Sigmoid colon (tissue), 7 donors: Measurements from ENCODE around the gene HPRT1. TPM values are rescaled to one million over a fixed set of nuclear protein-coding genes. Genes with fewer than 3 reads are reported as not detected.

Experiments used
- DNase-seq: peaks from one replicate; pipeline ENCODE4 v3.0.0-alpha.2; 2019
- H3K27ac ChIP-seq, 4 donors: fragments of 200-600 bp; sonication (generic); one replicate each; pipeline ENCODE4 v1.5.1; 2016 to 2019; ENCODE audit warnings: mild to moderate bottlenecking in 1 of 4
- H3K27me3 ChIP-seq, 3 donors: fragments of 200-600 bp; sonication (generic); one replicate each; pipeline ENCODE4 v1.5.1; 2019; ENCODE audit warnings: mild to moderate bottlenecking in 1 of 3
- H3K36me3 ChIP-seq, 4 donors: fragments of 200-600 bp; sonication (generic); one replicate each; pipeline ENCODE4 v1.5.1; 2016 to 2019
- H3K4me1 ChIP-seq, 4 donors: fragments of 200-600 bp; sonication (generic); one replicate each; pipeline ENCODE4 v1.5.1; 2017 to 2019
- H3K4me3 ChIP-seq, 4 donors: fragments of 200-600 bp; sonication (generic); one replicate each; pipeline ENCODE4 v1.5.1; 2017 to 2019; ENCODE audit warnings: mild to moderate bottlenecking in 2 of 4, moderate library complexity in 1 of 4
- H3K9me3 ChIP-seq, 4 donors: fragments of 200-600 bp in 3 of 4; sonication (generic) in 3 of 4; one replicate each; pipeline versions ENCODE4 v1.5.1 to v1.6.1; 2013 to 2019
- CTCF ChIP-seq, 4 experiments: fragments of 450-650 bp in 3 of 4; fragments of 200-600 bp in 1 of 4; IDR thresholded peaks; one replicate each; pipeline ENCODE4 v1.5.1; 2016 to 2019; ENCODE audit warnings: antibody characterized with exemption in 4 of 4, mild to moderate bottlenecking in 3 of 4, moderate library complexity in 2 of 4
- EP300 ChIP-seq, 4 donors: sonication (generic); formaldehyde crosslinking; IDR thresholded peaks; one replicate each; pipeline ENCODE4 v1.6.1; 2017; ENCODE audit warnings: antibody characterized with exemption in 4 of 4
- POLR2A ChIP-seq, 2 donors: fragments of 450-650 bp; IDR thresholded peaks; one replicate each; pipeline ENCODE4 v1.6.1; 2016; ENCODE audit warnings: antibody characterized with exemption in 2 of 2, mild to moderate bottlenecking in 2 of 2, moderate library complexity in 2 of 2
- POLR2AphosphoS5 ChIP-seq, 4 donors: sonication (generic); formaldehyde crosslinking; IDR thresholded peaks; one replicate each; pipeline ENCODE4 v1.6.1; 2017; ENCODE audit warnings: antibody characterized with exemption in 4 of 4
- WGBS, 2 donors: extraction: QIAGEN DNeasy Blood & Tissue Kit; methylation state at CpG; one replicate each; pipeline ENCODE4 v1.1.7; 2013; 5-methylcytosine and 5-hydroxymethylcytosine counted together
- intact Hi-C: fragments of 100-400 bp; cut with DNase I; formaldehyde crosslinking; loops from one replicate; pipeline ENCODE4 v1.15.1; 2023
- polyA plus RNA-seq, 3 donors: library from polyadenylated mRNA; stranded (reverse); fragments of 200-250 nt; gene quantifications; one replicate each; pipeline ENCODE4 v1.2.3, GENCODE V29; 2013
- total RNA-seq, 4 donors: library from RNA; depleted of rRNA; stranded (reverse); fragments of >200 nt; gene quantifications; one replicate each; pipeline ENCODE4 v1.1.0, GENCODE V29; 2016
- donor health status: healthy with polysubstance abuse.
- donor health status: Bipolar disorder and iron deficiency.
- donor health status: healthy.

The HPRT1 gene
- total and polyA plus RNA-seq, 7 donors: 7.8 to 46.0 (median 15.0) TPM

- WGBS, 2 donors: 91 to 94% methylated on average over 9 of the region's 9 CpGs
- Histone ChIP-seq H3K27ac (no peak overlapping the region), H3K27me3 (no peaks in the 10 kb centered on the region), H3K9me3 (no peaks in the 10 kb centered on the region), H3K4me3 (no peak overlapping the region), H3K4me1 (no peaks in the 10 kb centered on the region), H3K36me3 (no peaks in the 10 kb centered on the region)
- TF ChIP-seq EP300 (IDR thresholded peaks at IDR 0.05) (no peak), CTCF (IDR thresholded peaks at IDR 0.05) (no peak), POLR2A (IDR thresholded peaks at IDR 0.05) (no peak), POLR2AphosphoS5 (IDR thresholded peaks at IDR 0.05) (no peak)
- intact Hi-C loops: no loop called here
- DNase-seq: no peak
Measured at GRCh38 chrX:134512566-134512965, 52.6 kb downstream of the HPRT1 start.

- DNase-seq: no peak
- TF ChIP-seq POLR2A (IDR thresholded peaks at IDR 0.05) (no peak), POLR2AphosphoS5 (IDR thresholded peaks at IDR 0.05) (no peak), EP300 (IDR thresholded peaks at IDR 0.05) (no peak), CTCF (IDR thresholded peaks at IDR 0.05) (no peak)
- no peak overlapping the region for H3K4me3 ChIP-seq
- intact Hi-C loops: no loop called here
- no peak overlapping the region for H3K27ac ChIP-seq
- no peaks in the 10 kb centered on the region for H3K4me1 ChIP-seq
- H3K9me3 ChIP-seq: no peaks in the 10 kb centered on the region
- 92% methylated on average over 3 of the region's 3 CpGs for WGBS, 2 donors
- no peaks in the 10 kb centered on the region for H3K36me3 ChIP-seq
- no peaks in the 10 kb centered on the region for H3K27me3 ChIP-seq
Measured at GRCh38 chrX:134513091-134513490, 53.1 kb downstream of the HPRT1 start.

- intact Hi-C loops: no loop called here
Measured at GRCh38 chrX:134520860-134521390, 61.0 kb downstream of the HPRT1 start.

GRCh38 chrX:134524181-134524580 is 64.2 kb downstream of the HPRT1 start:
- Histone ChIP-seq H3K27ac (no peak overlapping the region), H3K4me3 (no peak overlapping the region), H3K27me3 (no peaks in the 10 kb centered on the region), H3K4me1 (no peaks in the 10 kb centered on the region), H3K9me3 (no peaks in the 10 kb centered on the region), H3K36me3 (no peaks in the 10 kb centered on the region)
- WGBS, 2 donors: 93 to 97% methylated on average over 6 of the region's 6 CpGs
- no peak for DNase-seq
- TF ChIP-seq CTCF (IDR thresholded peaks at IDR 0.05) (no peak), POLR2A (IDR thresholded peaks at IDR 0.05) (no peak), EP300 (IDR thresholded peaks at IDR 0.05) (no peak), POLR2AphosphoS5 (IDR thresholded peaks at IDR 0.05) (no peak)
- intact Hi-C loops: no loop called here

More at GRCh38 chrX:134520860-134521390, 61.0 kb downstream of the HPRT1 start:
- no peaks in the 10 kb centered on the region for H3K36me3 ChIP-seq
- H3K9me3 ChIP-seq: no peaks in the 10 kb centered on the region
- no peaks in the 10 kb centered on the region for H3K27me3 ChIP-seq
- no peak overlapping the region for H3K27ac ChIP-seq
- WGBS, 2 donors: 86 to 94% methylated on average over 3 of the region's 3 CpGs
- H3K4me3 ChIP-seq: no peak overlapping the region
- TF ChIP-seq CTCF (IDR thresholded peaks at IDR 0.05): peak in 2 of 4 experiments; percentile 24 to 34
- no peak for TF ChIP-seq EP300 (IDR thresholded peaks at IDR 0.05)
- H3K4me1 ChIP-seq: no peaks in the 10 kb centered on the region
- DNase-seq: no peak
